Endodermal cell (in vitro differentiated cells): Measurements from ENCODE around the gene SSNA1. TPM values are rescaled to one million over a fixed set of nuclear protein-coding genes. Genes with fewer than 3 reads are reported as not detected.

ENCODE experiments used
- DNase-seq: peaks from one replicate; pipeline ENCODE4 v3.0.0-alpha.2; 2017
- H3K27ac ChIP-seq: 2 replicates; pipeline ENCODE4 v1.5.1; 2013; ENCODE audit warnings: mild to moderate bottlenecking, low read depth, low read length, moderate library complexity
- H3K27me3 ChIP-seq: 2 replicates; pipeline ENCODE4 v1.6.1; 2013; ENCODE audit warnings: mild to moderate bottlenecking, low read length, moderate library complexity; ENCODE audit not compliant: insufficient read depth, control insufficient read depth, poor library complexity, severe bottlenecking
- H3K36me3 ChIP-seq: 2 replicates; pipeline ENCODE4 v1.7.0; 2013; ENCODE audit warnings: mild to moderate bottlenecking, low read length, moderate library complexity; ENCODE audit not compliant: control insufficient read depth, insufficient read depth
- H3K4me1 ChIP-seq: one replicate; pipeline ENCODE4 v1.7.0; 2013; ENCODE audit warnings: low read length; ENCODE audit not compliant: control insufficient read depth, insufficient read depth
- H3K4me3 ChIP-seq: 2 replicates; pipeline ENCODE4 v1.5.1; 2013; ENCODE audit warnings: mild to moderate bottlenecking, low read length, moderate library complexity
- H3K9ac ChIP-seq: 2 replicates; pipeline ENCODE4 v1.6.1; 2013; ENCODE audit warnings: mild to moderate bottlenecking, low read length, moderate library complexity; ENCODE audit not compliant: poor library complexity, severe bottlenecking; ENCODE audit errors: extremely low read depth
- H3K9me3 ChIP-seq: 2 replicates; pipeline ENCODE4 v1.6.1; 2013; ENCODE audit warnings: mild to moderate bottlenecking, low read length, moderate library complexity; ENCODE audit not compliant: control insufficient read depth
- H3K27ac Mint-ChIP-seq: 2 replicates; pipeline ENCODE4 v1.8.0; 2020; ENCODE audit warnings: mixed read lengths
- H3K27me3 Mint-ChIP-seq: 2 replicates; pipeline ENCODE4 v1.8.0; 2021; ENCODE audit warnings: mild to moderate bottlenecking, mixed read lengths; ENCODE audit not compliant: insufficient read depth
- H3K36me3 Mint-ChIP-seq: 2 replicates; pipeline ENCODE4 v1.8.0; 2020; ENCODE audit warnings: low read depth, mixed read lengths
- H3K4me1 Mint-ChIP-seq: 2 replicates; pipeline ENCODE4 v1.8.0; 2020; ENCODE audit warnings: mixed read lengths
- H3K4me3 Mint-ChIP-seq: 2 replicates; pipeline ENCODE4 v1.8.0; 2020; ENCODE audit warnings: mild to moderate bottlenecking, moderate library complexity, mixed read lengths
- H3K9me3 Mint-ChIP-seq: 2 replicates; pipeline ENCODE4 v1.8.0; 2020; ENCODE audit warnings: mild to moderate bottlenecking, mixed read lengths
- CTCF ChIP-seq: fragments of 200-600 bp; sonication (generic); conservative IDR thresholded peaks from 2 replicates; pipeline ENCODE4 v1.5.0; 2021; ENCODE audit warnings: antibody characterized with exemption, mild to moderate bottlenecking
- WGBS, 2 experiments: methylation state at CpG; one replicate each; pipeline versions ENCODE4 v1.1.5 to v1.1.7; 2013; ENCODE audit warnings: missing lambda C conversion rate in 2 of 2, mixed read lengths in 1 of 2; ENCODE audit not compliant: insufficient coverage in 1 of 2, insufficient read length in 1 of 2; 5-methylcytosine and 5-hydroxymethylcytosine counted together
- long read RNA-seq, 4 experiments: library from polyadenylated mRNA in 2 of 4; library from RNA in 1 of 4; library from capped mRNA in 1 of 4; stranded (forward) in 3 of 4; unstranded in 1 of 4; transcript quantifications; one replicate each; pipeline ENCODE4 v2.0.0, GENCODE V29; 2020 to 2021; ENCODE audit warnings: inconsistent platforms in 1 of 4
- polyA plus RNA-seq, 2 experiments: library from polyadenylated mRNA; stranded (reverse); fragments of 50-300 nt; gene quantifications; one replicate each; pipeline ENCODE4 v1.2.3, GENCODE V29; 2013
- total RNA-seq, 2 donors: library from RNA; stranded (reverse); fragmentation: NEBNext Ultra II Directional in 1 of 2; extraction: Animal tissue kit (Norgen Biotek cat#: 25700) in 1 of 2; gene quantifications; 2 replicates in 1 of 2; 3 replicates in 1 of 2; pipeline ENCODE4 v1.2.1, GENCODE V29; 2021

SSNA1 gene
- total RNA-seq: 10 to 100 TPM; 66.5 to 67.7 TPM
- 58.8 TPM for polyA plus RNA-seq (2013, experiment 1 of 2)
- 62.8 TPM for polyA plus RNA-seq (2013, experiment 2 of 2)
- long read RNA-seq, experiment 1, transcript SSNA1-202 (2 exons, 1,170 nt): minor isoform, 13 of 37 reads
- long read RNA-seq, experiment 1, transcript SSNA1-201 (3 exons, 896 nt): major isoform, 19 of 37 reads
- long read RNA-seq, experiment 1, partial matches to known transcripts: 4 of 37 reads
- long read RNA-seq, experiment 1, other reads (novel, unspliced or antisense): 1 of 37 reads
- long read RNA-seq, experiment 2, transcript SSNA1-201 (3 exons, 896 nt): major isoform, 44 of 90 reads
- long read RNA-seq, experiment 2, transcript SSNA1-202 (2 exons, 1,170 nt): minor isoform, 36 of 90 reads
- long read RNA-seq, experiment 2, partial matches to known transcripts: 0 of 90 reads
- long read RNA-seq, experiment 2, other reads (novel, unspliced or antisense): 7 of 90 reads
- long read RNA-seq, experiment 3, transcript SSNA1-201 (3 exons, 896 nt): major isoform, 39 of 42 reads
- long read RNA-seq, experiment 3, partial matches to known transcripts: 0 of 42 reads
- long read RNA-seq, experiment 3, other reads (novel, unspliced or antisense): 2 of 42 reads
- long read RNA-seq, experiment 4, transcript SSNA1-202 (2 exons, 1,170 nt): minor isoform, 5 of 149 reads
- long read RNA-seq, experiment 4, transcript SSNA1-201 (3 exons, 896 nt): major isoform, 139 of 149 reads
- long read RNA-seq, experiment 4, partial matches to known transcripts: 0 of 149 reads
- long read RNA-seq, experiment 4, other reads (novel, unspliced or antisense): 4 of 149 reads

GRCh38 chr9:137188490-137189296 lies at the start of gene SSNA1, which contains the start of gene ANAPC2:
TSS of gene SSNA1 (plus strand) at chr9:137188676. CDS start at chr9:137188727, 51 bp downstream.
TSS of gene ANAPC2 (minus strand) at chr9:137188560. CDS start at chr9:137188532, 28 bp downstream.
- Mint-ChIP-seq H3K27me3 (no peaks in the 10 kb centered on the region), H3K9me3 (no peaks in the 10 kb centered on the region), H3K4me1 (peaks cover 19% of the 10 kb centered on the region), H3K36me3 (peaks cover 13% of the 10 kb centered on the region), H3K4me3 (peak within 1 kb of the TSS; percentile 83), H3K27ac (peak within 1 kb of the TSS; percentile 95)
- no peaks in the 10 kb centered on the region for H3K9me3 ChIP-seq
- H3K4me1 ChIP-seq: peaks cover 23% of the 10 kb centered on the region
- peak within 1 kb of the TSS; percentile 89 for H3K27ac ChIP-seq
- WGBS, 2 experiments: 0 to 1% methylated on average over 45 to 98 of the region's 98 CpGs
- H3K9ac ChIP-seq: peak within 1 kb of the TSS; percentile 69
- DNase-seq: peak; percentile 96
- H3K4me3 ChIP-seq: peak within 1 kb of the TSS; percentile 91
- peak; percentile 66 for TF ChIP-seq CTCF
- peaks cover 25% of the 10 kb centered on the region for H3K36me3 ChIP-seq
- no peaks in the 10 kb centered on the region for H3K27me3 ChIP-seq

- no peak within 1 kb of the TSS for H3K9ac ChIP-seq
- 12 to 18% methylated on average over 49 to 104 of the region's 104 CpGs for WGBS, 2 experiments
- Mint-ChIP-seq H3K27me3 (peaks cover 90% of the 10 kb centered on the region), H3K36me3 (no peaks in the 10 kb centered on the region), H3K4me1 (no peaks in the 10 kb centered on the region), H3K4me3 (no peak within 1 kb of the TSS), H3K9me3 (no peaks in the 10 kb centered on the region), H3K27ac (no peak within 1 kb of the TSS)
- no peaks in the 10 kb centered on the region for H3K4me1 ChIP-seq
- TF ChIP-seq CTCF: no peak
- H3K9me3 ChIP-seq: no peaks in the 10 kb centered on the region
- H3K27me3 ChIP-seq: peaks cover 96% of the 10 kb centered on the region
- H3K27ac ChIP-seq: no peak within 1 kb of the TSS
- H3K36me3 ChIP-seq: no peaks in the 10 kb centered on the region
- peak; percentile 81 for DNase-seq
- no peak within 1 kb of the TSS for H3K4me3 ChIP-seq
Observed at GRCh38 chr9:137138722-137139467, 49.6 kb upstream of the SSNA1 start, which contains the start of gene GRIN1. TSS of gene GRIN1 (plus strand) at chr9:137139154. CDS start at chr9:137139487, 333 bp downstream.
